Epithelial cell of proximal tubule (primary cell): ENCODE measurements around the gene ZNF407. TPM values are rescaled to one million over a fixed set of nuclear protein-coding genes. Genes with fewer than 3 reads are reported as not detected.

Source experiments
- DNase-seq: peaks from one replicate; pipeline ENCODE4 v3.0.0-alpha.2; 2011; ENCODE audit warnings: low read depth
- H3K4me3 ChIP-seq: 2 replicates; pipeline ENCODE4 v1.5.1; 2011; ENCODE audit warnings: low read depth, mild to moderate bottlenecking, low read length
- total RNA-seq: library from RNA; depleted of rRNA; stranded (reverse); fragments of >200 nt; gene quantifications from 2 replicates; pipeline ENCODE4 v1.2.3, GENCODE V29; 2015
- TF ChIP-seq, protein P1 (sequence below): conservative IDR thresholded peaks from 2 replicates; pipeline ENCODE4 v1.5.1; 2012; ENCODE audit warnings: low read depth, mild to moderate bottlenecking, low read length

Gene ZNF407
- total RNA-seq, 1 donor from 2014 or later, result 3.0 TPM

- TF ChIP-seq, protein P1, sequence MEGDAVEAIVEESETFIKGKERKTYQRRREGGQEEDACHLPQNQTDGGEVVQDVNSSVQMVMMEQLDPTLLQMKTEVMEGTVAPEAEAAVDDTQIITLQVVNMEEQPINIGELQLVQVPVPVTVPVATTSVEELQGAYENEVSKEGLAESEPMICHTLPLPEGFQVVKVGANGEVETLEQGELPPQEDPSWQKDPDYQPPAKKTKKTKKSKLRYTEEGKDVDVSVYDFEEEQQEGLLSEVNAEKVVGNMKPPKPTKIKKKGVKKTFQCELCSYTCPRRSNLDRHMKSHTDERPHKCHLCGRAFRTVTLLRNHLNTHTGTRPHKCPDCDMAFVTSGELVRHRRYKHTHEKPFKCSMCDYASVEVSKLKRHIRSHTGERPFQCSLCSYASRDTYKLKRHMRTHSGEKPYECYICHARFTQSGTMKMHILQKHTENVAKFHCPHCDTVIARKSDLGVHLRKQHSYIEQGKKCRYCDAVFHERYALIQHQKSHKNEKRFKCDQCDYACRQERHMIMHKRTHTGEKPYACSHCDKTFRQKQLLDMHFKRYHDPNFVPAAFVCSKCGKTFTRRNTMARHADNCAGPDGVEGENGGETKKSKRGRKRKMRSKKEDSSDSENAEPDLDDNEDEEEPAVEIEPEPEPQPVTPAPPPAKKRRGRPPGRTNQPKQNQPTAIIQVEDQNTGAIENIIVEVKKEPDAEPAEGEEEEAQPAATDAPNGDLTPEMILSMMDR, result no peak
- no peak overlapping the region for H3K4me3 ChIP-seq
- DNase-seq, result no peak
These were observed 294.5 kb downstream of the ZNF407 start for GRCh38 chr18:74892066-74892627.

- TF ChIP-seq, protein P1, result no peak
- no peak for DNase-seq
- H3K4me3 ChIP-seq, result no peak overlapping the region
These were observed 298.0 kb downstream of the ZNF407 start for GRCh38 chr18:74895686-74896085.

DNA sequence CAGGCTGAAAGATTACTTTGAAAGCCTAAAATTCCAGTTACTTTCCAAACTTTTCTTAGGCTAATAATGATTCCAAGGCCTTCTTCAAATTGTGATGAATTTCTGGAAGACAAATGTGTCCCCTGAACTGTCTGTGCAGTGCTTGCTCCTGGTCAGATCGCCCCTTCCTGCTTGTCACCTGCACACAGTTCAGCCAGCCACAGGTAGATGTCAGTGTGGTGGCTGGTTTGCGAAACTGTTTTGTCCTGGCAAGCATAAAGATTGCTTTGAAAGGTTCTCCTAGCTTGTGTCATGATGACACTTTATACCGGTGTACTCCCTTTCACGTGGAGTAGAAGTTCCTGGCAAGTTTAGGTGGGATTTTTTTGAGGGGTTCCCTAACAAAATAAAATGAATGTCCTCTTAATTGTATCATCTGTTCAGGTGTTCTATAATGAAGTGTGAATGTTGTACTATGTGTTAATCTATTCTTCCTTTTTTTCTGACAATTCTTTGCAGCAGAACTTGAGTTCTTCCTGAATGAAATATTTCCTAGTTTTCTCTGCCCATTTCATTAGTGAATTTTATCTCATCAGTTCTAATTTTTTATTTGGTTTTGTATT, 298.8 kb downstream of the ZNF407 start:
- DNase-seq, result peak; percentile 12
- H3K4me3 ChIP-seq, result no peak overlapping the region
- TF ChIP-seq, protein P1, result peak; percentile 77

DNA sequence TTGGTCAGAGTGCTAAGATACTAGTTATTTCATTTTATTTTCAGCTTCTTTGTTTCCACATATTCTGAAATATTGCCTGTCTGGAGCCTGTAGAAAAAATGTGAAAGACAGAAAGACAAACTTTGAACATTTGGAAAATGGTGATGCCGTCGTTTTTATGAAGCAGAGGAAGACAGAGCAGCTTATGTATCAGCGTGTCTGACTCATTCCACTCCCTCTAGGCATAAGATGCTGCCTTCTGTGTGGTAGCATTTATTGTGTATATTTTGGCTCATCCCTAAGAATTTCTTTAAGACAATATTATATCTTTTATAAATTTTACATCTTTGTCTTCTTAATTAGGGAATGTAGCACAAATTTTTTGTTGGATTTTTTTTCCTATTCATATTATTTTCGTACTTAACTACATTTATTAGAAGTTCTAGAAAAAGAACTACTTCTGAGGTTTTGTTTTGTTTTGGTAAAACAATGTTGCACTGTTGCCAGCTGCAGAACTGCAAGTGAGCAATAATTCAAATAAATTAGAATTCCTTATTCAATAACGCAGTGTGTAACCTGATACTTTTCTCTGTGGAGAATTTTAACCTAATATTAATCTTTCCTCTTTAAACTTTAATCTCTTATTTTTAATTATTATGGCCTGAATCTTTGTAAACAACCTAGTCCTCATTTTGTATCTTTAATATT, 300.4 kb downstream of the ZNF407 start:
- DNase-seq, result no peak
- no peak overlapping the region for H3K4me3 ChIP-seq
- TF ChIP-seq, protein P1, result no peak

DNA sequence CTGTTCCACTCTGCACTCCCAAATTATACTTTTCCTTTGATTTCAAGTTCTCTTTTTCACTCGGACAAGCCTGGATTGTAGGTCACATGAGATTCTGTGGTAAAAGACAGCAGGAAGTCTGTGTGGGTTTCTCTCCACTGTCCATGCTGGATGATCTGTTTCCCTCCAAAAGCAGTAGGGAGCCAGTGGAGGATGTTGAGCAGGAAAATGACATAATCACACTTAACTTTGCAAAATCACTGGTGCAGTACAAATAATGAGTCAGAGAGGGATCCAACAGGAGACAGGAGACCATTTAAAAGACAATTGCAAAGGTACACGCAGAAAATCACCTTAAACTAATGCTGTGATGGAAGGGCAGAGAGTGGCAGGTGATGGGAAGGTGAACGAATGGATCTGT, 301.3 kb downstream of the ZNF407 start:
- TF ChIP-seq, protein P1, result no peak
- DNase-seq, result peak; percentile 36
- H3K4me3 ChIP-seq, result no peak overlapping the region

GRCh38 chr18:74899554-74899953, 301.9 kb downstream of the ZNF407 start:
- TF ChIP-seq, protein P1, result no peak
- DNase-seq, result no peak

More at GRCh38 chr18:74899554-74899953, 301.9 kb downstream of the ZNF407 start:
- no peak overlapping the region for H3K4me3 ChIP-seq
